H1 (cell line): ENCODE measurements around the gene ACP4. TPM values are rescaled to one million over a fixed set of nuclear protein-coding genes. Genes with fewer than 3 reads are reported as not detected.

Experiments
- CTCF ChIA-PET: fragments of 300-600 bp; sonication (Branson Sonifier 250); formaldehyde crosslinking; loops from one replicate; lab custom pipeline; 2021; ENCODE audit not compliant: partially characterized antibody; lab: Charles Lee
- POLR2A ChIA-PET: fragments of 300-600 bp; sonication (Branson Sonifier 250); formaldehyde crosslinking; loops from one replicate; lab custom pipeline; 2021; ENCODE audit warnings: inconsistent platforms; ENCODE audit not compliant: partially characterized antibody; lab: Charles Lee
- DNase-seq, 2 experiments: peaks; one replicate each; pipeline versions ENCODE4 v3.0.0 to v3.0.0-alpha.2; 2010 to 2022; ENCODE audit warnings: low spot score in 2 of 2, low read depth in 1 of 2, mixed read lengths in 1 of 2
- FAIRE-seq: peaks from 2 replicates; lab custom pipeline; 2011; peaks lifted over from hg19 to GRCh38; lab: Jason Lieb, UNC
- H2AFZ ChIP-seq: 2 replicates; pipeline ENCODE4 v1.8.1; 2012; ENCODE audit warnings: low read length, inconsistent platforms
- H2AK5ac ChIP-seq: 2 replicates; pipeline ENCODE4 v1.6.1; 2013; ENCODE audit warnings: low read depth, low read length
- H2BK120ac ChIP-seq: replicated peaks from 2 replicates; pipeline ENCODE3; 2013; ENCODE audit warnings: low read depth, low read length, inconsistent platforms
- H2BK12ac ChIP-seq: 2 replicates; pipeline ENCODE4 v1.6.1; 2013; ENCODE audit warnings: low read depth, low read length
- H2BK15ac ChIP-seq: 2 replicates; pipeline ENCODE4 v1.6.1; 2013; ENCODE audit warnings: low read length
- H2BK20ac ChIP-seq: 2 replicates; pipeline ENCODE4 v1.6.1; 2013; ENCODE audit warnings: low read length
- H2BK5ac ChIP-seq: 2 replicates; pipeline ENCODE4 v1.6.1; 2013; ENCODE audit warnings: low read depth, low read length
- H3K14ac ChIP-seq: 2 replicates; pipeline ENCODE4 v1.6.1; 2013; ENCODE audit warnings: inconsistent platforms; ENCODE audit not compliant: insufficient read length
- H3K18ac ChIP-seq: 2 replicates; pipeline ENCODE4 v1.6.1; 2013; ENCODE audit warnings: low read length; ENCODE audit errors: extremely low read depth
- H3K23ac ChIP-seq: 2 replicates; pipeline ENCODE4 v1.6.1; 2013; ENCODE audit warnings: inconsistent platforms; ENCODE audit not compliant: insufficient read length
- H3K23me2 ChIP-seq: 2 replicates; pipeline ENCODE4 v1.6.1; 2013; ENCODE audit warnings: low read depth, low read length
- H3K27ac ChIP-seq: 2 replicates; pipeline ENCODE4 v1.6.1; 2011; ENCODE audit warnings: low read depth, low read length, inconsistent platforms
- H3K27me3 ChIP-seq, 4 experiments: replicated peaks in 1 of 4; 1 replicate in 1 of 4; 2 replicates in 3 of 4; pipeline versions ENCODE4 v1.6.1 to v1.8.1; 2011 to 2013; ENCODE audit warnings: low read length in 3 of 4, mild to moderate bottlenecking in 3 of 4, inconsistent platforms in 2 of 4, mixed read lengths in 2 of 4, moderate library complexity in 1 of 4; ENCODE audit not compliant: control insufficient read depth in 3 of 4, insufficient read depth in 3 of 4; ENCODE audit errors: extremely low read depth in 1 of 4
- H3K36me3 ChIP-seq, 4 experiments: 2 replicates each; pipeline versions ENCODE4 v1.6.1 to v1.8.1; 2011 to 2013; ENCODE audit warnings: mild to moderate bottlenecking in 4 of 4, low read length in 3 of 4, moderate library complexity in 2 of 4, control low read depth in 1 of 4, inconsistent platforms in 1 of 4; ENCODE audit not compliant: insufficient read depth in 4 of 4, control insufficient read depth in 2 of 4
- H3K4ac ChIP-seq: replicated peaks from 2 replicates; pipeline ENCODE3; 2013; ENCODE audit warnings: low read length, low read depth, mixed read lengths, inconsistent platforms; ENCODE audit not compliant: insufficient read length
- H3K4me1 ChIP-seq, 4 experiments: replicated peaks in 1 of 4; 1 replicate in 1 of 4; 2 replicates in 3 of 4; pipeline versions ENCODE4 v1.6.1 to v1.8.1; 2011 to 2013; ENCODE audit warnings: low read length in 3 of 4, inconsistent platforms in 2 of 4, mixed read lengths in 1 of 4; ENCODE audit not compliant: insufficient read depth in 4 of 4, control insufficient read depth in 3 of 4
- H3K4me2 ChIP-seq, 2 experiments: 2 replicates each; pipeline versions ENCODE4 v1.6.1 to v1.8.1; 2011 to 2013; ENCODE audit warnings: low read depth in 2 of 2, low read length in 2 of 2, control low read depth in 1 of 2, inconsistent platforms in 1 of 2, mild to moderate bottlenecking in 1 of 2; ENCODE audit not compliant: insufficient read depth in 1 of 2
- H3K4me3 ChIP-seq, 4 experiments: fragments of 200-600, 300-600 bp in 1 of 4; sonication (generic), shearing (Covaris generic), sonication (Bioruptor Twin) in 1 of 4; 2 replicates each; pipeline versions ENCODE4 v1.5.1 to v1.8.1; 2011 to 2016; ENCODE audit warnings: low read length in 4 of 4, low read depth in 3 of 4, control low read depth in 2 of 4, inconsistent platforms in 2 of 4, mild to moderate bottlenecking in 2 of 4, mixed read lengths in 1 of 4, moderate library complexity in 1 of 4; ENCODE audit not compliant: insufficient read depth in 2 of 4; ENCODE audit errors: extremely low read depth in 1 of 4
- H3K56ac ChIP-seq: replicated peaks from 2 replicates; pipeline ENCODE3; 2013; ENCODE audit warnings: low read depth, mild to moderate bottlenecking, mixed read lengths, low read length, inconsistent platforms; ENCODE audit not compliant: insufficient read length
- H3K79me1 ChIP-seq: 2 replicates; pipeline ENCODE4 v1.6.1; 2013; ENCODE audit warnings: low read depth, low read length, control low read depth
- H3K79me2 ChIP-seq, 2 experiments: 2 replicates each; pipeline versions ENCODE4 v1.6.1 to v1.8.1; 2012 to 2013; ENCODE audit warnings: low read length in 2 of 2, mild to moderate bottlenecking in 2 of 2, inconsistent platforms in 1 of 2; ENCODE audit not compliant: insufficient read depth in 2 of 2, control insufficient read depth in 1 of 2
- H3K9ac ChIP-seq, 4 experiments: replicated peaks in 1 of 4; 1 replicate in 1 of 4; 2 replicates in 3 of 4; pipeline versions ENCODE4 v1.6.1 to v1.8.1; 2011 to 2013; ENCODE audit warnings: low read depth in 3 of 4, low read length in 3 of 4, control low read depth in 2 of 4, mild to moderate bottlenecking in 2 of 4, moderate library complexity in 2 of 4, inconsistent platforms in 1 of 4; ENCODE audit errors: extremely low read depth in 1 of 4
- H3K9me3 ChIP-seq, 2 experiments: 2 replicates each; pipeline versions ENCODE4 v1.6.1 to v1.8.1; 2012 to 2013; ENCODE audit warnings: mild to moderate bottlenecking in 2 of 2, moderate library complexity in 2 of 2, control low read depth in 1 of 2, inconsistent platforms in 1 of 2, low read depth in 1 of 2, low read length in 1 of 2, mixed read lengths in 1 of 2; ENCODE audit not compliant: insufficient read depth in 2 of 2
- H4K20me1 ChIP-seq, 2 experiments: replicated peaks in 1 of 2; 2 replicates each; pipeline versions ENCODE3 to v1.8.1; 2011 to 2013; ENCODE audit warnings: inconsistent platforms in 2 of 2, low read length in 2 of 2, mild to moderate bottlenecking in 1 of 2; ENCODE audit not compliant: insufficient read depth in 2 of 2, control insufficient read depth in 1 of 2
- H4K5ac ChIP-seq: 2 replicates; pipeline ENCODE4 v1.6.1; 2013; ENCODE audit warnings: low read length, low read depth, mixed read lengths, inconsistent platforms; ENCODE audit not compliant: insufficient read length
- H4K8ac ChIP-seq: 2 replicates; pipeline ENCODE4 v1.8.0; 2013; ENCODE audit warnings: mild to moderate bottlenecking, moderate library complexity, low read length, inconsistent platforms; ENCODE audit not compliant: insufficient read depth; ENCODE audit errors: extremely low read depth
- H4K91ac ChIP-seq: replicated peaks from 2 replicates; pipeline ENCODE3; 2013; ENCODE audit warnings: low read length, mixed read lengths, inconsistent platforms; ENCODE audit not compliant: insufficient read length
- RAD21 ChIP-seq, 2 experiments: IDR thresholded peaks in 1 of 2; conservative IDR thresholded peaks in 1 of 2; 2 replicates each; pipeline ENCODE4 v1.6.1; 2011; ENCODE audit warnings: low read depth in 2 of 2, low read length in 2 of 2, improper control_type of control experiment in 1 of 2, inconsistent platforms in 1 of 2, mild to moderate bottlenecking in 1 of 2, moderate library complexity in 1 of 2
- SIN3A ChIP-seq, 2 experiments: IDR thresholded peaks in 1 of 2; conservative IDR thresholded peaks in 1 of 2; 2 replicates each; pipeline ENCODE4 v1.6.1; 2011 to 2012; ENCODE audit warnings: low read length in 2 of 2, improper control_type of control experiment in 1 of 2, low read depth in 1 of 2, mild to moderate bottlenecking in 1 of 2
- SIX5 ChIP-seq: IDR thresholded peaks from 2 replicates; pipeline ENCODE4 v1.6.1; 2011; ENCODE audit warnings: mild to moderate bottlenecking, low read depth, low read length
- WGBS, 2 experiments: shearing (Covaris generic) in 1 of 2; methylation state at CpG; one replicate each; pipeline versions ENCODE4 v1.1.6 to v1.1.7; 2013 to 2015; ENCODE audit warnings: low lambda C conversion rate in 2 of 2, mixed read lengths in 2 of 2, inconsistent platforms in 1 of 2, low coverage in 1 of 2, missing lambda C conversion rate in 1 of 2; ENCODE audit not compliant: insufficient replicate concordance in 2 of 2, insufficient coverage in 1 of 2, insufficient read length in 1 of 2; ENCODE audit errors: extremely low coverage in 1 of 2, missing lambda C conversion rate in 1 of 2; 5-methylcytosine and 5-hydroxymethylcytosine counted together
- polyA plus RNA-seq, 7 experiments: library from polyadenylated mRNA; depleted of rRNA in 3 of 7; stranded (reverse) in 5 of 7; unstranded in 2 of 7; fragments of >200 nt in 5 of 7; fragments of 200-250 nt in 2 of 7; gene quantifications; 1 replicate in 5 of 7; 2 replicates in 1 of 7; 4 replicates in 1 of 7; pipeline versions ENCODE4 v1.2.1 to v1.2.3, GENCODE V29; 2011 to 2013; ENCODE audit warnings: missing spikeins in 2 of 7, mixed read lengths in 2 of 7
- total RNA-seq: library from RNA; stranded (reverse); fragmentation: NEBNext Ultra II Directional; extraction: Animal tissue kit (Norgen Biotek cat#: 25700); gene quantifications from 2 replicates; pipeline ENCODE4 v1.2.1, GENCODE V29; 2021
- TF ChIP-seq, protein P1 (sequence below): IDR thresholded peaks from 2 replicates; pipeline ENCODE4 v1.6.1; 2012; ENCODE audit warnings: inconsistent platforms

ACP4 gene
- total and polyA plus RNA-seq, 2 of the 8 experiments (the other 6 are each of a cell fraction or from before 2014, with no cell fraction given), result not detected

DNA sequence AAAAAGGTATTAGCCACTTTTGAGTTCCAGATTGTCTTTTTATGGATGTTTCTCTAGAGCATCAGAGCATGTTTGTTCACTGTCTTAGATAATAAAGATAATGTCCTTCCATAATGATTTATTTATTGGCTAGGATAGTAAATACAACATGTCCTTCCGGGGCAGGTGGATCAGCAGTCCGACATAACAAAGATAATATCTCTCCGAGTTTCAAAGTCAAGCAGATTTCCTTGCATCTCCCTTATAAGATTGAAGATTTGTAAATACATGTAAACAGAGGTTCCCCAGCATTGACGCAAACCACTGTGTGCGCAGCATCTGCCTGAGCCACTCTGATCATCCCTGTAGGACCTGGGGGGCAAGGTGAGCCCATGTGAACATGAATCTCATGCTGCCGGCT lies 51.9 kb downstream of the ACP4 start:
- Histone ChIP-seq H3K27me3 (peaks cover 0 to 3% (median 0%) of the 10 kb centered on the region in 4 experiments; a peak in 4 of 7 replicates), H2AFZ (no peak overlapping the region), H4K91ac (no peak overlapping the region), H3K4ac (no peak overlapping the region), H3K79me2 (no peaks in the 10 kb centered on the region), H3K36me3 (no peaks in the 10 kb centered on the region), H3K23me2 (no peaks in the 10 kb centered on the region), H3K56ac (no peak overlapping the region), H4K5ac (no peak overlapping the region), H2BK20ac (no peak overlapping the region), H4K20me1 (no peaks in the 10 kb centered on the region), H3K9me3 (0 out of 4 replicates have a peak, but pooled peaks cover 0 to 4% of the 10 kb centered on the region in 2 experiments), H2BK120ac (no peak overlapping the region), H2BK5ac (no peak overlapping the region), H3K9ac (no peak overlapping the region), H3K4me3 (no peak overlapping the region), H3K27ac (no peak overlapping the region), H3K23ac (no peak overlapping the region), H2AK5ac (no peak overlapping the region), H4K8ac (no peak overlapping the region), H3K4me2 (no peak overlapping the region), H2BK12ac (no peak overlapping the region), H3K4me1 (0 out of 7 replicates have a peak, but pooled peaks cover 0 to 2% (median 0%) of the 10 kb centered on the region in 4 experiments), H3K18ac (no peak overlapping the region), H2BK15ac (no peak overlapping the region), H3K14ac (no peak overlapping the region), H3K79me1 (no peaks in the 10 kb centered on the region)
- POLR2A ChIA-PET, result no interaction called here
- FAIRE-seq, result no peak
- TF ChIP-seq SIX5, result no peak
- TF ChIP-seq, protein P1, sequence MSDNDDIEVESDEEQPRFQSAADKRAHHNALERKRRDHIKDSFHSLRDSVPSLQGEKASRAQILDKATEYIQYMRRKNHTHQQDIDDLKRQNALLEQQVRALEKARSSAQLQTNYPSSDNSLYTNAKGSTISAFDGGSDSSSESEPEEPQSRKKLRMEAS, result no peak
- no peak for TF ChIP-seq SIN3A (conservative IDR thresholded peaks at IDR 0.05 in 1 of 2, IDR thresholded peaks at IDR 0.05 in 1 of 2; ENCODE audit: low read depth in 1 of 2, low read length in 2 of 2)
- no peak for TF ChIP-seq RAD21 (IDR thresholded peaks at IDR 0.05 in 1 of 2, conservative IDR thresholded peaks at IDR 0.05 in 1 of 2; ENCODE audit: low read depth in 2 of 2, low read length in 2 of 2)
- CTCF ChIA-PET, result no interaction called here
- DNase-seq, result no peak
- WGBS, 2 experiments, result 91% methylated on average over 6 of the region's 6 CpGs; no CpG with 5 or more reads in 1 of the 2 experiments
